Lower leg skin (tissue), 3 donors: ENCODE measurements around the gene AMD1.

Experiments
- POLR2A ChIP-seq, 2 donors: fragments of 450-650 bp; IDR thresholded peaks; one replicate each; pipeline ENCODE4 v1.6.1; 2016 to 2017; ENCODE audit warnings: antibody characterized with exemption in 2 of 2, mild to moderate bottlenecking in 1 of 2, moderate library complexity in 1 of 2
- TF ChIP-seq, protein P1 (sequence below), 3 donors: fragments of 450-650 bp; IDR thresholded peaks; one replicate each; pipeline ENCODE4 v1.5.1; 2016; ENCODE audit warnings: antibody characterized with exemption in 3 of 3, mild to moderate bottlenecking in 3 of 3, moderate library complexity in 2 of 3

DNA sequence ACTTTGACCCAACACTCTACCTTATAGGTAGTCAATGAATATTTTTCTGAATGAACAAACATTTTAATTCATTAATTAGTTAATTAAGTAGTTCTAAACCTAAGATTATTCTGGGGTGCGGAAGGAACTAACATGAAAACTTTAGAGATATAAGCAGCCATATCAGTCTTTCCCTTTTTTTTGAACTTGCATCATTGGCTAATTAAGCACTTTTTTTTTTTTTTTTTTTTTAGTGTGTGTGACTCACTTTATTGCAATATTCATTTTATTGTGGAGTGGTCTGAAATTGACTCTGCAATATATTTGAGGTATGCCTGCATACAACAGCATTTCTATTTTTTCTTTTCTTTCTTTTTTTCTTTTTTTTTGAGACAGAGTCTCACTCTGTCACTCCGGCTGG lies 21.8 kb upstream of the AMD1 start:
- TF ChIP-seq, protein P1, sequence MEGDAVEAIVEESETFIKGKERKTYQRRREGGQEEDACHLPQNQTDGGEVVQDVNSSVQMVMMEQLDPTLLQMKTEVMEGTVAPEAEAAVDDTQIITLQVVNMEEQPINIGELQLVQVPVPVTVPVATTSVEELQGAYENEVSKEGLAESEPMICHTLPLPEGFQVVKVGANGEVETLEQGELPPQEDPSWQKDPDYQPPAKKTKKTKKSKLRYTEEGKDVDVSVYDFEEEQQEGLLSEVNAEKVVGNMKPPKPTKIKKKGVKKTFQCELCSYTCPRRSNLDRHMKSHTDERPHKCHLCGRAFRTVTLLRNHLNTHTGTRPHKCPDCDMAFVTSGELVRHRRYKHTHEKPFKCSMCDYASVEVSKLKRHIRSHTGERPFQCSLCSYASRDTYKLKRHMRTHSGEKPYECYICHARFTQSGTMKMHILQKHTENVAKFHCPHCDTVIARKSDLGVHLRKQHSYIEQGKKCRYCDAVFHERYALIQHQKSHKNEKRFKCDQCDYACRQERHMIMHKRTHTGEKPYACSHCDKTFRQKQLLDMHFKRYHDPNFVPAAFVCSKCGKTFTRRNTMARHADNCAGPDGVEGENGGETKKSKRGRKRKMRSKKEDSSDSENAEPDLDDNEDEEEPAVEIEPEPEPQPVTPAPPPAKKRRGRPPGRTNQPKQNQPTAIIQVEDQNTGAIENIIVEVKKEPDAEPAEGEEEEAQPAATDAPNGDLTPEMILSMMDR (IDR thresholded peaks at IDR 0.05): no peak
- no peak for TF ChIP-seq POLR2A (IDR thresholded peaks at IDR 0.05)
